Testis (tissue), 3 donors: Measurements from ENCODE around the gene WDR93. TPM values are rescaled to one million over a fixed set of nuclear protein-coding genes. Genes with fewer than 3 reads are reported as not detected.

Experiments used
- DNase-seq: peaks from one replicate; pipeline ENCODE4 v3.0.0-alpha.2; 2019
- H3K27ac ChIP-seq, 2 donors: fragments of 200-600 bp; sonication (generic); one replicate each; pipeline ENCODE4 v1.5.1; 2019
- H3K27me3 ChIP-seq: fragments of 200-600 bp; sonication (generic); one replicate; pipeline ENCODE4 v1.5.1; 2019
- H3K36me3 ChIP-seq: fragments of 200-600 bp; sonication (generic); one replicate; pipeline ENCODE4 v1.5.1; 2017; ENCODE audit warnings: low read depth; ENCODE audit errors: missing control alignments
- H3K4me1 ChIP-seq: fragments of 200-600 bp; sonication (generic); one replicate; pipeline ENCODE4 v1.5.1; 2019
- H3K4me3 ChIP-seq, 2 donors: fragments of 200-600 bp; sonication (generic); one replicate each; pipeline ENCODE4 v1.5.1; 2017 to 2019
- H3K9me3 ChIP-seq: fragments of 200-600 bp; sonication (generic); one replicate; pipeline ENCODE4 v1.5.1; 2017
- POLR2A ChIP-seq: fragments of 450-650 bp; IDR thresholded peaks from one replicate; pipeline ENCODE4 v1.6.1; 2017; ENCODE audit warnings: antibody characterized with exemption, mild to moderate bottlenecking, moderate library complexity
- WGBS, 2 donors: methylation state at CpG; one replicate each; pipeline ENCODE4 v1.1.5; 2018; 5-methylcytosine and 5-hydroxymethylcytosine counted together
- intact Hi-C: fragments of 100-400 bp; cut with DNase I; formaldehyde crosslinking; loops from one replicate; pipeline ENCODE4 v1.15.1; 2023; ENCODE audit warnings: low total_unique reads
- polyA plus RNA-seq: library from polyadenylated mRNA; stranded (reverse); fragments of 350-450 nt; fragmentation: Illumina TruSeq; extraction: RNeasy Lipid Tissue Mini Kit (QIAGEN cat#74804); gene quantifications from one replicate; pipeline ENCODE4 v1.2.3, GENCODE V29; 2014; ENCODE audit warnings: low read depth, low replicate concordance; ENCODE audit not compliant: insufficient read depth
- total RNA-seq, 2 donors: library from RNA; depleted of rRNA; stranded (reverse); fragments of >200 nt; gene quantifications; one replicate each; pipeline ENCODE4 v1.2.3, GENCODE V29; 2016
- TF ChIP-seq, protein P1 (sequence below), 3 experiments: fragments of 450-650 bp in 2 of 3; fragments of 200-600 bp in 1 of 3; sonication (generic) in 1 of 3; IDR thresholded peaks; one replicate each; pipeline ENCODE4 v1.5.1; 2016 to 2019; ENCODE audit warnings: antibody characterized with exemption in 3 of 3, mild to moderate bottlenecking in 2 of 3, moderate library complexity in 1 of 3

Gene WDR93
- total and polyA plus RNA-seq, 3 donors from 2014 or later = 8.1 to 31.9 (median 12.3) TPM

- no peak overlapping the region for H3K4me3 ChIP-seq
- no peak overlapping the region for H3K27ac ChIP-seq
- no peaks in the 10 kb centered on the region for H3K36me3 ChIP-seq
- DNase-seq = no peak
- no peaks in the 10 kb centered on the region for H3K4me1 ChIP-seq
- H3K9me3 ChIP-seq = no peaks in the 10 kb centered on the region
- intact Hi-C loops = no loop called here
- WGBS, 2 donors = 45 to 62% methylated on average over 2 of the region's 2 CpGs
- H3K27me3 ChIP-seq = no peaks in the 10 kb centered on the region
- no peak for TF ChIP-seq POLR2A
- TF ChIP-seq, protein P1, sequence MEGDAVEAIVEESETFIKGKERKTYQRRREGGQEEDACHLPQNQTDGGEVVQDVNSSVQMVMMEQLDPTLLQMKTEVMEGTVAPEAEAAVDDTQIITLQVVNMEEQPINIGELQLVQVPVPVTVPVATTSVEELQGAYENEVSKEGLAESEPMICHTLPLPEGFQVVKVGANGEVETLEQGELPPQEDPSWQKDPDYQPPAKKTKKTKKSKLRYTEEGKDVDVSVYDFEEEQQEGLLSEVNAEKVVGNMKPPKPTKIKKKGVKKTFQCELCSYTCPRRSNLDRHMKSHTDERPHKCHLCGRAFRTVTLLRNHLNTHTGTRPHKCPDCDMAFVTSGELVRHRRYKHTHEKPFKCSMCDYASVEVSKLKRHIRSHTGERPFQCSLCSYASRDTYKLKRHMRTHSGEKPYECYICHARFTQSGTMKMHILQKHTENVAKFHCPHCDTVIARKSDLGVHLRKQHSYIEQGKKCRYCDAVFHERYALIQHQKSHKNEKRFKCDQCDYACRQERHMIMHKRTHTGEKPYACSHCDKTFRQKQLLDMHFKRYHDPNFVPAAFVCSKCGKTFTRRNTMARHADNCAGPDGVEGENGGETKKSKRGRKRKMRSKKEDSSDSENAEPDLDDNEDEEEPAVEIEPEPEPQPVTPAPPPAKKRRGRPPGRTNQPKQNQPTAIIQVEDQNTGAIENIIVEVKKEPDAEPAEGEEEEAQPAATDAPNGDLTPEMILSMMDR (IDR thresholded peaks at IDR 0.05) = no peak
These were observed 2.5 kb downstream of the WDR93 start for GRCh38 chr15:89693091-89693490.

GRCh38 chr15:89693696-89694095 is 3.1 kb downstream of the WDR93 start:
- H3K27me3 ChIP-seq = no peaks in the 10 kb centered on the region
- no peak for TF ChIP-seq POLR2A
- TF ChIP-seq, protein P1 (IDR thresholded peaks at IDR 0.05) = no peak
- H3K36me3 ChIP-seq = no peaks in the 10 kb centered on the region
- DNase-seq = no peak
- intact Hi-C loops = no loop called here
- H3K27ac ChIP-seq = no peak overlapping the region
- H3K9me3 ChIP-seq = no peaks in the 10 kb centered on the region
- H3K4me1 ChIP-seq = no peaks in the 10 kb centered on the region
- H3K4me3 ChIP-seq = no peak overlapping the region
- WGBS, 2 donors = 77 to 86% methylated on average over 1 of the region's 1 CpG

GRCh38 chr15:89695198-89695597 is 4.6 kb downstream of the WDR93 start:
- no peak for DNase-seq
- Histone ChIP-seq H3K9me3 (no peaks in the 10 kb centered on the region), H3K4me3 (no peak overlapping the region), H3K36me3 (no peaks in the 10 kb centered on the region), H3K27ac (no peak overlapping the region), H3K27me3 (no peaks in the 10 kb centered on the region), H3K4me1 (no peaks in the 10 kb centered on the region)
- no peak for TF ChIP-seq POLR2A
- TF ChIP-seq, protein P1 (IDR thresholded peaks at IDR 0.05) = no peak
- WGBS, 2 donors = 68 to 71% methylated on average over 1 of the region's 1 CpG
- intact Hi-C loops = no loop called here

DNA sequence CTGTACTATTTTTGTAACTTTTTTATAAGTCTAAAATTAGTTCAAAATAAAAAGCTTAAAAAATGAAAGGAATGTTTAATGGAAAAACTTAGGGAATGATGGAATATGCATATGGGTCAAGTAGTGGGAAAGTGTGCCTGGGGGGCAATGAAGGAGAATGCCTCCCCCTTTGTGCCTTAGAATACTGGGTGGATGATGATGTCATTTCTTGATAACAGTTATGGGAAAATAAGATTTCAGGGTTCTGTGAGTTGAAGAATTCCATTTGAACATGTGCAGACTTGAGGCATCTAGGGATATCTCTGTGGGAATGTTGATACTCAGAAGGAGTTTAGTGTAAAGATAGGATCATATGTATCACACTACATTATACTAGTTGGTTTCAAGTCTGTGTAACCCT is 13.8 kb downstream of the WDR93 start:
- H3K27ac ChIP-seq = no peak overlapping the region
- H3K4me3 ChIP-seq = no peak overlapping the region
- H3K36me3 ChIP-seq = no peaks in the 10 kb centered on the region
- no peak for DNase-seq
- no peaks in the 10 kb centered on the region for H3K9me3 ChIP-seq
- intact Hi-C loops = no loop called here
- H3K4me1 ChIP-seq = no peaks in the 10 kb centered on the region
- TF ChIP-seq, protein P1 (IDR thresholded peaks at IDR 0.05) = no peak
- no peaks in the 10 kb centered on the region for H3K27me3 ChIP-seq

DNA sequence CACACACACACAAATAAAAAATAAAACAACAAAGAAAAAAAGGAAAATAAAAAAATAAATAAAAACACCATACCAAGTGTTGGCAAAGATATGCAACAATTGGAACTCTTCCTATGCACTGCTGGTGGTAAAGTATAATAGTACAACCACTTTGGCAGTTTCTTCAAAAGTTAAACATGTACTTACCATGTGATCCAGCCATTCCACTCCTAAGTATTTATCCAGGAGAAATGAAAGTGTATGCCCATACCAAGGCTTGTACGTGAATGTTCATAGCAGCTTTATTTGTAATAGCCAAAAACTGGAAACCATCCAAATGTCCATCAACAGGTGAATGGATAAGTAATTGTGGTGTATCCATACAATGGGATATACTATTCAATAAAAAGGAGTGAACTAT is 17.0 kb downstream of the WDR93 start:
- Histone ChIP-seq H3K27me3 (no peaks in the 10 kb centered on the region), H3K9me3 (no peaks in the 10 kb centered on the region), H3K36me3 (no peaks in the 10 kb centered on the region), H3K27ac (no peak overlapping the region), H3K4me3 (no peak overlapping the region), H3K4me1 (no peaks in the 10 kb centered on the region)
- intact Hi-C loops = no loop called here
- TF ChIP-seq POLR2A = no peak
- TF ChIP-seq, protein P1 (IDR thresholded peaks at IDR 0.05) = no peak
- no peak for DNase-seq
- 85 to 92% methylated on average over 1 of the region's 1 CpG for whole genome bisulfite sequencing, 2 donors
